ENCODE results near the gene PRLR. TPM values are rescaled to one million over a fixed set of nuclear protein-coding genes. Genes with fewer than 3 reads are reported as not detected.

PRLR gene
- total RNA-seq, 1 donor from 2014 or later, result not detected

- no peak for DNase-seq
Measured at GRCh38 chr5:35158622-35159369, 71.5 kb downstream of the PRLR start.

- no peak for DNase-seq
Measured at GRCh38 chr5:35158204-35158603, 72.1 kb downstream of the PRLR start.

GRCh38 chr5:35153375-35153932 is 76.8 kb downstream of the PRLR start:
- DNase-seq, result no peak

- no peak for DNase-seq
Measured at GRCh38 chr5:35152733-35153132, 77.6 kb downstream of the PRLR start.

- no peak for DNase-seq
Measured at GRCh38 chr5:35151146-35151920, 79.0 kb downstream of the PRLR start.

GRCh38 chr5:35149041-35149440 is 81.2 kb downstream of the PRLR start:
- no peak for DNase-seq

GRCh38 chr5:35146406-35146805 is 83.9 kb downstream of the PRLR start:
- DNase-seq, result no peak

GRCh38 chr5:35145691-35146317 is 84.5 kb downstream of the PRLR start:
- no peak for DNase-seq

- no peak for DNase-seq
Measured at GRCh38 chr5:35145012-35145411, 85.3 kb downstream of the PRLR start.

GRCh38 chr5:35143841-35144240 is 86.4 kb downstream of the PRLR start:
- DNase-seq, result no peak

GRCh38 chr5:35141739-35142138 is 88.5 kb downstream of the PRLR start:
- no peak for DNase-seq

- DNase-seq, result no peak
Measured at GRCh38 chr5:35138232-35138631, 92.1 kb downstream of the PRLR start.

GRCh38 chr5:35136386-35136785 is 93.9 kb downstream of the PRLR start:
- no peak for DNase-seq

- no peak for DNase-seq
Measured at GRCh38 chr5:35135239-35135700, 95.0 kb downstream of the PRLR start.

GRCh38 chr5:35134278-35135030 is 95.8 kb downstream of the PRLR start:
- no peak for DNase-seq

GRCh38 chr5:35133186-35133585 is 97.1 kb downstream of the PRLR start:
- no peak for DNase-seq

- no peak for DNase-seq
Measured at GRCh38 chr5:35131723-35132122, 98.6 kb downstream of the PRLR start.

GRCh38 chr5:35129921-35130485 is 100.3 kb downstream of the PRLR start:
- no peak for DNase-seq

- no peak for DNase-seq
Measured at GRCh38 chr5:35129276-35129675, 101.0 kb downstream of the PRLR start.

GRCh38 chr5:35127006-35127405 is 103.3 kb downstream of the PRLR start:
- no peak for DNase-seq

- no peak for DNase-seq
Measured at GRCh38 chr5:35125746-35126145, 104.5 kb downstream of the PRLR start.

- no peak for DNase-seq
Measured at GRCh38 chr5:35124932-35125331, 105.4 kb downstream of the PRLR start.

Data from dermis blood vessel endothelial cell (primary cell).